Lung (tissue), 12 donors: ENCODE measurements around the gene MEX3C. TPM values are rescaled to one million over a fixed set of nuclear protein-coding genes. Genes with fewer than 3 reads are reported as not detected.

ENCODE experiments used
- ATAC-seq: fragments of 200-7000 bp; cut with Tn5 transposase; one replicate; pipeline ENCODE4 v1.9.1; 2020; ENCODE audit warnings: moderate number of reproducible peaks; ENCODE audit not compliant: insufficient read depth, low FRiP score
- DNase-seq, 3 donors: peaks; one replicate each; pipeline ENCODE4 v3.0.0-alpha.2; 2013 to 2017
- H3K27ac ChIP-seq, 2 donors: one replicate each; pipeline ENCODE4 v1.5.1; 2013; ENCODE audit warnings: mild to moderate bottlenecking in 2 of 2, moderate library complexity in 2 of 2, control low read depth in 1 of 2, inconsistent platforms in 1 of 2, low read depth in 1 of 2, low read length in 1 of 2
- H3K27me3 ChIP-seq, 3 donors: one replicate each; pipeline ENCODE4 v1.5.1; 2013; ENCODE audit warnings: low read length in 2 of 3; ENCODE audit not compliant: control insufficient read depth in 3 of 3, insufficient read depth in 3 of 3
- H3K36me3 ChIP-seq, 4 donors: one replicate each; pipeline ENCODE4 v1.5.1; 2013; ENCODE audit warnings: low read length in 4 of 4, mild to moderate bottlenecking in 1 of 4, moderate library complexity in 1 of 4; ENCODE audit not compliant: control insufficient read depth in 4 of 4, insufficient read depth in 4 of 4
- H3K4me1 ChIP-seq, 5 donors: one replicate each; pipeline ENCODE4 v1.5.1; 2013; ENCODE audit warnings: low read length in 5 of 5, mild to moderate bottlenecking in 2 of 5, moderate library complexity in 1 of 5; ENCODE audit not compliant: control insufficient read depth in 5 of 5, insufficient read depth in 5 of 5
- H3K4me3 ChIP-seq: one replicate; pipeline ENCODE4 v1.5.1; 2013; ENCODE audit warnings: mild to moderate bottlenecking, control low read depth, moderate library complexity
- H3K9ac ChIP-seq, 2 donors: one replicate each; pipeline ENCODE4 v1.5.1; 2013; ENCODE audit warnings: low read length in 2 of 2, control low read depth in 1 of 2; ENCODE audit not compliant: insufficient read depth in 1 of 2
- H3K9me3 ChIP-seq, 4 donors: one replicate each; pipeline ENCODE4 v1.5.1; 2013; ENCODE audit warnings: low read length in 3 of 4, mild to moderate bottlenecking in 1 of 4, moderate library complexity in 1 of 4; ENCODE audit not compliant: control insufficient read depth in 4 of 4, insufficient read depth in 3 of 4
- WGBS, 2 donors: extraction: QIAGEN DNeasy Blood & Tissue Kit; methylation state at CpG; one replicate each; pipeline ENCODE4 v1.1.7; 2013; 5-methylcytosine and 5-hydroxymethylcytosine counted together
- polyA plus RNA-seq, 2 donors: library from polyadenylated mRNA; stranded (reverse); fragments of 200-250 nt; gene quantifications; one replicate each; pipeline ENCODE4 v1.2.1, GENCODE V29; 2013
- total RNA-seq, 2 donors: library from RNA; depleted of rRNA in 1 of 2; stranded (reverse); fragments of >200 nt in 1 of 2; gene quantifications; one replicate each; pipeline ENCODE4 v1.2.1, GENCODE V29; 2014 to 2021
- TF ChIP-seq, protein P1 (sequence below): IDR thresholded peaks from 2 replicates; pipeline ENCODE4 v1.5.1; 2012; ENCODE audit warnings: mild to moderate bottlenecking; ENCODE audit errors: control extremely low read depth, extremely low read depth
- donor health status: control.
- donor health status: control.
- donor health status: Bipolar disorder and iron deficiency.
- donor health status: healthy.
- donor health status: DM: yes; HTN: yes; CAD: no.

Gene MEX3C
- total and polyA plus RNA-seq, 4 donors: 7.6 to 54.2 (median 15.8) TPM

DNA sequence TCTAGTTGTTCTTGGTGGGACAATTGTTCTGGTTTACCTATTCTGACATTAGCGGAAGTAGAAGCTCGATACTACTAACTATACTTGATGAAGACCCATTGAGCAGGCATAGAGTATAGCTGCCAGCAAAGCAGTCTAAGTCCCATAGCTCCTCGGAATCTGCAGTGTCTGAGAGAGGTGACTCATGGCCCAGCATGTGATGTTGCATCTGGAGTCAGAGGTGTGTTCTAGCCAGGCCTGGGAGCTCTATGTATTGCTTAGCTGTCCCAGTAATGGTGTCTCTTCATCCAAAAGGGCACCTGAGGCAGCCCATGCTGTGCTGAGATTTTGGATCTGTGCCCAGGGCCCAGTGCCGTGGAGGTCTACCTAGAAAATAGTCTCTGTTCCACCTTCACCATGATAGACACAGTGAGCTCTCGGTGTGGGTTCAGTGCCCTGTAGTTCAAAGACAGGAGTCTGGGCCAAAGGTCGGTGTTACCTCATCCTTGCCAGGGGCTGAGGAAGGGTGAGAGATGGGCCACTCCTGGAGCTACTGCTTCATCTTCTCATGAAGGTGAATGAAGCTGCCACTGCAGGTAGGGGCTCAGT, 47.3 kb downstream of the MEX3C start:
- 91 to 98% methylated on average over 6 of the region's 6 CpGs for WGBS, 2 donors
- TF ChIP-seq, protein P1, sequence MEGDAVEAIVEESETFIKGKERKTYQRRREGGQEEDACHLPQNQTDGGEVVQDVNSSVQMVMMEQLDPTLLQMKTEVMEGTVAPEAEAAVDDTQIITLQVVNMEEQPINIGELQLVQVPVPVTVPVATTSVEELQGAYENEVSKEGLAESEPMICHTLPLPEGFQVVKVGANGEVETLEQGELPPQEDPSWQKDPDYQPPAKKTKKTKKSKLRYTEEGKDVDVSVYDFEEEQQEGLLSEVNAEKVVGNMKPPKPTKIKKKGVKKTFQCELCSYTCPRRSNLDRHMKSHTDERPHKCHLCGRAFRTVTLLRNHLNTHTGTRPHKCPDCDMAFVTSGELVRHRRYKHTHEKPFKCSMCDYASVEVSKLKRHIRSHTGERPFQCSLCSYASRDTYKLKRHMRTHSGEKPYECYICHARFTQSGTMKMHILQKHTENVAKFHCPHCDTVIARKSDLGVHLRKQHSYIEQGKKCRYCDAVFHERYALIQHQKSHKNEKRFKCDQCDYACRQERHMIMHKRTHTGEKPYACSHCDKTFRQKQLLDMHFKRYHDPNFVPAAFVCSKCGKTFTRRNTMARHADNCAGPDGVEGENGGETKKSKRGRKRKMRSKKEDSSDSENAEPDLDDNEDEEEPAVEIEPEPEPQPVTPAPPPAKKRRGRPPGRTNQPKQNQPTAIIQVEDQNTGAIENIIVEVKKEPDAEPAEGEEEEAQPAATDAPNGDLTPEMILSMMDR: no peak
- Histone ChIP-seq H3K9ac (no peak overlapping the region), H3K36me3 (no peaks in the 10 kb centered on the region), H3K4me1 (no peaks in the 10 kb centered on the region), H3K27me3 (no peaks in the 10 kb centered on the region), H3K27ac (no peak overlapping the region), H3K4me3 (no peak overlapping the region), H3K9me3 (peaks cover 0 to 8% (median 1%) of the 10 kb centered on the region in 4 donors)
- DNase-seq (no peak), ATAC-seq (no peak)

DNA sequence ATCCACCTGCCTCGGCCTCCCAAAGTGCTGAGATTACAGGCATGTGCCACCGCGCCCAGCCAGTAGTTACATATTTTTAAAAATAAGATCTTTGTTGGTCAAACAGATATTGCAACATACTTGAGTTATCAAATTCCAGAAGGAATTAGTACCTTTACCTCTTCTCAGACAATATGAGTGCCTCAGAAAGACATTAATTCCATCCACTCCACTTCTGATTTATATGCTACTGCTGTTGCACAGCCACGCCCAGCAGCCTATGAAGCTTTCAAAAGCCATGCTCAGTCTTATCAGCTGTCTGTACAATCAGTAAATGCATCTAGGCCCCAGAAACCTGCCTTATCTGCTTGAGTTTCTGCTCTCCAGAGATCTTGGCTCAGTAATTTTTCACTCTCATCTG, 47.8 kb downstream of the MEX3C start:
- no peak overlapping the region for H3K9ac ChIP-seq
- H3K4me1 ChIP-seq: no peaks in the 10 kb centered on the region
- no peak for ATAC-seq
- 84 to 89% methylated on average over 4 of the region's 4 CpGs for WGBS, 2 donors
- H3K4me3 ChIP-seq: no peak overlapping the region
- H3K27ac ChIP-seq: no peak overlapping the region
- no peaks in the 10 kb centered on the region for H3K36me3 ChIP-seq
- peaks cover 0 to 8% (median 1%) of the 10 kb centered on the region in 4 donors for H3K9me3 ChIP-seq
- no peaks in the 10 kb centered on the region for H3K27me3 ChIP-seq
- DNase-seq: no peak
- TF ChIP-seq, protein P1: no peak

DNA sequence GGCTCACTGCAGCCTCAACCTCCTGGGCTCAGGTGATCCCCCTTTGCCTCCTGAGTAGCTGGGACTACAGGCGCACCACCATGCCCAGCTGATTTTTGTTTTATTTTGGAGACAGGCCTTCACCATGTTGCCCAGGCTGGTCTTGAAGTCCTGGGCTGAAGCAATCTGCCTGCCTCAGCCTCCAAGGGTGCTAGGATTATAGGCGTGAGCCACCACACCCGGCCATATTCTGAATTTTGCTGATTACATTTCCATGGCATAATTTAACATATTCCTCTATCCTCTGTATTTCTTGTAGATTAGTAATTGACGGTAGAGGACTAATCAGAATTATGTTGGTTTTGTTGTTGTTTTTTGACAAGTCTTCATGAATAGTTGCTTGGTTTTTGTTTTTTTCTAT, 50.6 kb downstream of the MEX3C start:
- H3K36me3 ChIP-seq: no peaks in the 10 kb centered on the region
- H3K4me3 ChIP-seq: no peak overlapping the region
- TF ChIP-seq, protein P1: no peak
- DNase-seq (no peak), ATAC-seq (no peak)
- 68 to 85% methylated on average over 4 of the region's 4 CpGs for WGBS, 2 donors
- H3K9ac ChIP-seq: no peak overlapping the region
- H3K27me3 ChIP-seq: no peaks in the 10 kb centered on the region
- H3K9me3 ChIP-seq: peaks cover 0 to 5% (median 1%) of the 10 kb centered on the region in 4 donors
- H3K27ac ChIP-seq: no peak overlapping the region
- no peaks in the 10 kb centered on the region for H3K4me1 ChIP-seq

DNA sequence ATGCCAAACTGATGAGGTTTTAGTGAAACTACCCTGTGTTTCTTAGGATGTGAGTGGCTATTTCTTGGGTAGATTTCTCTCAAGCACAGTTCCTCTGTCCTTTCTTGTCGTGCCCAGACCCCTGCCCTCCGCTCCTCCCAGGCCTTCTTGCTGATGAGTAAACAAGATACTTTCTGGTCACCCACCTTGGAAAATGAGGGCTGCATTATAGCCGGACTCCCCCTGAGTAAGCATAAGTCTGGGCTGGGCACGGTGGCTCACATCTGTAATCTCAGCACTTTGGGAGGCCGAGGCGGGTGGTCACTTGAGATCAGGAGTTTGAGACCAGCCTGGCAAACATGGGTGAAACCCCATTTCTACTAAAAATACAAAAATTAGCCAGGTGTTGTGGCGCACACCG, 58.5 kb downstream of the MEX3C start:
- ATAC-seq (no peak), DNase-seq (no peak)
- no peak overlapping the region for H3K27ac ChIP-seq
- WGBS, 2 donors: 95% methylated on average over 8 of the region's 8 CpGs
- no peaks in the 10 kb centered on the region for H3K36me3 ChIP-seq
- H3K9me3 ChIP-seq: peaks cover 0 to 3% (median 0%) of the 10 kb centered on the region in 4 donors
- no peak overlapping the region for H3K9ac ChIP-seq
- no peaks in the 10 kb centered on the region for H3K4me1 ChIP-seq
- no peak overlapping the region for H3K4me3 ChIP-seq
- TF ChIP-seq, protein P1: no peak
- no peaks in the 10 kb centered on the region for H3K27me3 ChIP-seq
